GM19240 (cell line): Measurements from ENCODE around the gene HECTD4.

ENCODE experiments used
- DNase-seq: peaks from one replicate; pipeline ENCODE4 v3.0.0; 2011; ENCODE audit warnings: low spot score; ENCODE audit not compliant: insufficient read length

HECTD4 gene

GRCh38 chr12:112182499-112182898 lies 199.7 kb downstream of the HECTD4 start:
- no peak for DNase-seq

GRCh38 chr12:112180422-112180821 lies 201.8 kb downstream of the HECTD4 start:
- no peak for DNase-seq

GRCh38 chr12:112179916-112180315 lies 202.3 kb downstream of the HECTD4 start:
- no peak for DNase-seq

- no peak for DNase-seq
Observed at GRCh38 chr12:112179341-112179740, 202.9 kb downstream of the HECTD4 start.

- DNase-seq: no peak
Observed at GRCh38 chr12:112178796-112179195, 203.4 kb downstream of the HECTD4 start.

GRCh38 chr12:112176321-112177010 lies 205.8 kb downstream of the HECTD4 start:
- no peak for DNase-seq

GRCh38 chr12:112175361-112176155 lies 206.7 kb downstream of the HECTD4 start:
- DNase-seq: no peak

- DNase-seq: no peak
Observed at GRCh38 chr12:112172556-112173324, 209.5 kb downstream of the HECTD4 start.

GRCh38 chr12:112170971-112171596 lies 211.1 kb downstream of the HECTD4 start:
- DNase-seq: no peak

- no peak for DNase-seq
Observed at GRCh38 chr12:112170376-112170775, 211.9 kb downstream of the HECTD4 start.

- DNase-seq: no peak
Observed at GRCh38 chr12:112169966-112170365, 212.3 kb downstream of the HECTD4 start.

GRCh38 chr12:112169161-112169872 lies 212.9 kb downstream of the HECTD4 start:
- DNase-seq: no peak

- no peak for DNase-seq
Observed at GRCh38 chr12:112168561-112168971, 213.7 kb downstream of the HECTD4 start.

- no peak for DNase-seq
Observed at GRCh38 chr12:112167718-112168525, 214.3 kb downstream of the HECTD4 start.

GRCh38 chr12:112167031-112167461 lies 215.2 kb downstream of the HECTD4 start:
- DNase-seq: no peak

- no peak for DNase-seq
Observed at GRCh38 chr12:112166051-112167015, 215.9 kb downstream of the HECTD4 start.

- DNase-seq: no peak
Observed at GRCh38 chr12:112165624-112166023, 216.6 kb downstream of the HECTD4 start.

GRCh38 chr12:112164011-112164660 lies 218.1 kb downstream of the HECTD4 start:
- DNase-seq: no peak
